ENCODE results near the gene CES2. TPM values are rescaled to one million over a fixed set of nuclear protein-coding genes. Genes with fewer than 3 reads are reported as not detected.

Gene CES2
- total RNA-seq, 1 experiment from 2014 or later = 29.7 TPM

GRCh38 chr16:66936889-66937554 lies 1.7 kb downstream of the CES2 start:
- Mint-ChIP-seq H3K4me1 (peaks cover 29% of the 10 kb centered on the region), H3K36me3 (peaks cover 10% of the 10 kb centered on the region), H3K9me3 (no peaks in the 10 kb centered on the region), H3K27me3 (ENCODE audit: low read depth) (peaks cover 13% of the 10 kb centered on the region), H3K4me3 (0 out of 2 replicates have a peak overlapping the region, but pooled peaks have one; percentile 37), H3K27ac (no peak overlapping the region)
- ChIA-PET CTCF (interaction anchor here (1.6 kb wide), 1 partner anchor 218 kb away, joined by 4 read pairs; no protein-coding TSS in a partner anchor), POLR2A (no interaction called here)
- TF ChIP-seq NFATC4 (CRISPR knock-in tag; IDR thresholded peaks at IDR 0.05) = no peak
- TF ChIP-seq SOX15 (CRISPR knock-in tag; IDR thresholded peaks at IDR 0.05) = no peak
- TF ChIP-seq JAZF1 (CRISPR knock-in tag; IDR thresholded peaks at IDR 0.05) = no peak
- TF ChIP-seq ZNF416 (CRISPR knock-in tag; IDR thresholded peaks at IDR 0.05) = no peak
- no peak for TF ChIP-seq ATF1 (CRISPR knock-in tag; IDR thresholded peaks at IDR 0.05)
- TF ChIP-seq FOXK1 (CRISPR knock-in tag; IDR thresholded peaks at IDR 0.05) = no peak
- TF ChIP-seq RORB (CRISPR knock-in tag; IDR thresholded peaks at IDR 0.05) = no peak
- TF ChIP-seq ZNF671 (CRISPR knock-in tag; IDR thresholded peaks at IDR 0.05) = no peak
- ATAC-seq (no peak), DNase-seq (ENCODE audit: low spot score) (no peak)

DNA sequence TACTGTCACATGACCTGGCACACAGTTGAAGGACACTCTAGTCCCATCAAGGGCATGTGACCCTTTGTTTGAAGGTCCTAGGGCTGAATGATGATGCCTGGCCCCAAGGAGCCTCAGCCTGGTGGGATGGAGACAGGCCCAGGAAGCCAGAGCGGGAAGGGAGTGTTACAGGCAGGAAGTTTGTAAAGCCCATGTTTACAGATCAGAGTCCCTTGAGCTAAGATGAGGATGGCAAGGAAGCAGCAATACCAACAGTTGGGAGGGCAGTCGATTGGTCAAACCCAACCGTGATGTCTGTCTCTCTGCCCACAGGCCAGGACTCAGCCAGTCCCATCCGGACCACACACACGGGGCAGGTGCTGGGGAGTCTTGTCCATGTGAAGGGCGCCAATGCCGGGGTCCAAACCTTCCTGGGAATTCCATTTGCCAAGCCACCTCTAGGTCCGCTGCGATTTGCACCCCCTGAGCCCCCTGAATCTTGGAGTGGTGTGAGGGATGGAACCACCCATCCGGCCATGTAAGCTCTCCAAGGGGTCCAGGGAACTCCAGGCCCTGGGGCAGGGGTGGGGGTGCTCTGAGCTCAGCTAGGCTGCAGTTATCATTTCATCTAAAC lies 2.5 kb downstream of the CES2 start:
- Mint-ChIP-seq H3K36me3 (peaks cover 15% of the 10 kb centered on the region), H3K4me1 (peaks cover 29% of the 10 kb centered on the region), H3K27me3 (ENCODE audit: low read depth) (peaks cover 13% of the 10 kb centered on the region), H3K9me3 (no peaks in the 10 kb centered on the region), H3K27ac (no peak overlapping the region), H3K4me3 (no peak overlapping the region)
- no peak for TF ChIP-seq ZNF281 (CRISPR knock-in tag; IDR thresholded peaks at IDR 0.05)
- no peak for TF ChIP-seq E2F4 (CRISPR knock-in tag; IDR thresholded peaks at IDR 0.05; ENCODE audit: borderline replicate concordance, low read depth)
- no peak for TF ChIP-seq SMAD4 (CRISPR knock-in tag; IDR thresholded peaks at IDR 0.05)
- TF ChIP-seq, protein P1, sequence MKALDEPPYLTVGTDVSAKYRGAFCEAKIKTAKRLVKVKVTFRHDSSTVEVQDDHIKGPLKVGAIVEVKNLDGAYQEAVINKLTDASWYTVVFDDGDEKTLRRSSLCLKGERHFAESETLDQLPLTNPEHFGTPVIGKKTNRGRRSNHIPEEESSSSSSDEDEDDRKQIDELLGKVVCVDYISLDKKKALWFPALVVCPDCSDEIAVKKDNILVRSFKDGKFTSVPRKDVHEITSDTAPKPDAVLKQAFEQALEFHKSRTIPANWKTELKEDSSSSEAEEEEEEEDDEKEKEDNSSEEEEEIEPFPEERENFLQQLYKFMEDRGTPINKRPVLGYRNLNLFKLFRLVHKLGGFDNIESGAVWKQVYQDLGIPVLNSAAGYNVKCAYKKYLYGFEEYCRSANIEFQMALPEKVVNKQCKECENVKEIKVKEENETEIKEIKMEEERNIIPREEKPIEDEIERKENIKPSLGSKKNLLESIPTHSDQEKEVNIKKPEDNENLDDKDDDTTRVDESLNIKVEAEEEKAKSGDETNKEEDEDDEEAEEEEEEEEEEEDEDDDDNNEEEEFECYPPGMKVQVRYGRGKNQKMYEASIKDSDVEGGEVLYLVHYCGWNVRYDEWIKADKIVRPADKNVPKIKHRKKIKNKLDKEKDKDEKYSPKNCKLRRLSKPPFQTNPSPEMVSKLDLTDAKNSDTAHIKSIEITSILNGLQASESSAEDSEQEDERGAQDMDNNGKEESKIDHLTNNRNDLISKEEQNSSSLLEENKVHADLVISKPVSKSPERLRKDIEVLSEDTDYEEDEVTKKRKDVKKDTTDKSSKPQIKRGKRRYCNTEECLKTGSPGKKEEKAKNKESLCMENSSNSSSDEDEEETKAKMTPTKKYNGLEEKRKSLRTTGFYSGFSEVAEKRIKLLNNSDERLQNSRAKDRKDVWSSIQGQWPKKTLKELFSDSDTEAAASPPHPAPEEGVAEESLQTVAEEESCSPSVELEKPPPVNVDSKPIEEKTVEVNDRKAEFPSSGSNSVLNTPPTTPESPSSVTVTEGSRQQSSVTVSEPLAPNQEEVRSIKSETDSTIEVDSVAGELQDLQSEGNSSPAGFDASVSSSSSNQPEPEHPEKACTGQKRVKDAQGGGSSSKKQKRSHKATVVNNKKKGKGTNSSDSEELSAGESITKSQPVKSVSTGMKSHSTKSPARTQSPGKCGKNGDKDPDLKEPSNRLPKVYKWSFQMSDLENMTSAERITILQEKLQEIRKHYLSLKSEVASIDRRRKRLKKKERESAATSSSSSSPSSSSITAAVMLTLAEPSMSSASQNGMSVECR (CRISPR knock-in tag; IDR thresholded peaks at IDR 0.05; ENCODE audit: borderline replicate concordance) = no peak
- no peak for TF ChIP-seq NFE2L1 (CRISPR knock-in tag; IDR thresholded peaks at IDR 0.05)
- no peak for TF ChIP-seq CREB1 (CRISPR knock-in tag; IDR thresholded peaks at IDR 0.05)
- no peak for TF ChIP-seq PRRX2 (CRISPR knock-in tag; IDR thresholded peaks at IDR 0.05)
- no peak for TF ChIP-seq USF2 (CRISPR knock-in tag; IDR thresholded peaks at IDR 0.05)
- no peak for TF ChIP-seq RELA (CRISPR knock-in tag; IDR thresholded peaks at IDR 0.05; ENCODE audit: borderline replicate concordance)
- TF ChIP-seq ELF4 (CRISPR knock-in tag; IDR thresholded peaks at IDR 0.05; ENCODE audit: low read depth) = no peak
- no peak for TF ChIP-seq ZNF263 (CRISPR knock-in tag; IDR thresholded peaks at IDR 0.05; ENCODE audit: low read depth)
- TF ChIP-seq JUN (CRISPR knock-in tag; IDR thresholded peaks at IDR 0.05) = no peak
- no peak for TF ChIP-seq ZNF416 (CRISPR knock-in tag; IDR thresholded peaks at IDR 0.05)
- no peak for TF ChIP-seq NFATC4 (CRISPR knock-in tag; IDR thresholded peaks at IDR 0.05)
- TF ChIP-seq ZNF423 (CRISPR knock-in tag; IDR thresholded peaks at IDR 0.05) = no peak
- TF ChIP-seq, protein P2, sequence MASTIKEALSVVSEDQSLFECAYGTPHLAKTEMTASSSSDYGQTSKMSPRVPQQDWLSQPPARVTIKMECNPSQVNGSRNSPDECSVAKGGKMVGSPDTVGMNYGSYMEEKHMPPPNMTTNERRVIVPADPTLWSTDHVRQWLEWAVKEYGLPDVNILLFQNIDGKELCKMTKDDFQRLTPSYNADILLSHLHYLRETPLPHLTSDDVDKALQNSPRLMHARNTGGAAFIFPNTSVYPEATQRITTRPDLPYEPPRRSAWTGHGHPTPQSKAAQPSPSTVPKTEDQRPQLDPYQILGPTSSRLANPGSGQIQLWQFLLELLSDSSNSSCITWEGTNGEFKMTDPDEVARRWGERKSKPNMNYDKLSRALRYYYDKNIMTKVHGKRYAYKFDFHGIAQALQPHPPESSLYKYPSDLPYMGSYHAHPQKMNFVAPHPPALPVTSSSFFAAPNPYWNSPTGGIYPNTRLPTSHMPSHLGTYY (CRISPR knock-in tag; IDR thresholded peaks at IDR 0.05) = no peak
- no peak for TF ChIP-seq SOX15 (CRISPR knock-in tag; IDR thresholded peaks at IDR 0.05)
- no peak for TF ChIP-seq MYBL2 (CRISPR knock-in tag; IDR thresholded peaks at IDR 0.05)
- ATAC-seq (no peak), DNase-seq (ENCODE audit: low spot score) (no peak)
- ChIA-PET CTCF (interaction anchor here (1.6 kb wide), 1 partner anchor 217 kb away, joined by 4 read pairs; no protein-coding TSS in a partner anchor), POLR2A (no interaction called here)

Data from WTC11 (cell line).